ENCODE measurements around the gene CDPF1.

GRCh38 chr22:46267431-46268279 lies 17.6 kb upstream of the CDPF1 start, which contains the start of gene TTC38:
- TF ChIP-seq CTCF (IDR thresholded peaks at IDR 0.05), result no peak
- peak in 1 of 2 donors; percentile 72 for TF ChIP-seq POLR2A (IDR thresholded peaks at IDR 0.05)

Data from heart left ventricle (tissue), 13 donors.